ENCODE measurements around the gene LYRM4.
A peak's percentile ranks its signal among the peaks of the same experiment; 100 is the strongest.
"Not testable (repeated sequence)": the region's sequence is repeated elsewhere in the genome, so short reads cannot be mapped to it uniquely, and the experiment has no call there.

LYRM4 gene

DNA sequence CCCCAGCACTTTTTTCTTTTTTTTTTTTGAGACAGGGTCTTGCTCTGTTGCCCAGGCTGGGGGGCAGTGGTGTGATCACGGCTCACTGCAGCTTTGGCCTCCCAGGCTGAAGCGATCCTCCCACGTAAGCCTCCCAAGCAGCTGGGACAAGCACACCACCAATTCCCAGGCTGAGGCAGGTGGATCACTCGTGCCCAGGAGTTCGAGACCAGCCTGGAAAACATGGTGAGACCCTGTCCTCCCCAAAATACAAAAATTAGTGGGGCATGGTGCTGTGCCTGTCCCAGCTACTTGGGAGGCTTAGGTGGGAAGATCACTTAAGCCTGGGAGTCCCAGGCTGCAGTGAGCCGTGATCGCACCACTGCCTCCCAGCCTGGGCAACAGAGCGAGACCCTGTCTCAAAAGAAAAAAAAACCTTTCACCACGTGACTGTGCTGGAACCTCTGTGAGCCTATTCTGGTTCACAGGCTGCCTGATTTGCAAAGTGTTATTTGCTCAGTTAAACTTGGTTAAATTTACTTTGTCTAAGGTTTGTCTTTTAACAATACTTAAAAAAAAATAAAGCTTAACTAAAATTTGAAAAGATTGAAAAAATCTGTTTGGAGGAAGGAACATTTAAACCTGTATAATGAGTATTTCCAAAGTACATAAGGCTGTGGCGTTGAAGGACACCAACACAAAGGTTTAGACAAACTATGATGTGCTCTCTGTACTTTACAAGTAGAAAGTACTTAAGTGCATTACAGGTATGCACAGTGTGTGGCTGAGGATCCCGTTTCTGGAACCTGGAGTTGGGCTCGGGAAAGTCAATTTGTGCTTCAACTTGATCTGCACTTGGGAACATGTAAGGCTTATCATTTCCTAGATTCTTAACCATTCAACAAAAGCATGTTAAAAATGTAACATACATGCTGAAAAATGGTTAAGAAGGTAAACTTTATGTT, 120.7 kb downstream of the LYRM4 start:
- DNase-seq: no peak

DNA sequence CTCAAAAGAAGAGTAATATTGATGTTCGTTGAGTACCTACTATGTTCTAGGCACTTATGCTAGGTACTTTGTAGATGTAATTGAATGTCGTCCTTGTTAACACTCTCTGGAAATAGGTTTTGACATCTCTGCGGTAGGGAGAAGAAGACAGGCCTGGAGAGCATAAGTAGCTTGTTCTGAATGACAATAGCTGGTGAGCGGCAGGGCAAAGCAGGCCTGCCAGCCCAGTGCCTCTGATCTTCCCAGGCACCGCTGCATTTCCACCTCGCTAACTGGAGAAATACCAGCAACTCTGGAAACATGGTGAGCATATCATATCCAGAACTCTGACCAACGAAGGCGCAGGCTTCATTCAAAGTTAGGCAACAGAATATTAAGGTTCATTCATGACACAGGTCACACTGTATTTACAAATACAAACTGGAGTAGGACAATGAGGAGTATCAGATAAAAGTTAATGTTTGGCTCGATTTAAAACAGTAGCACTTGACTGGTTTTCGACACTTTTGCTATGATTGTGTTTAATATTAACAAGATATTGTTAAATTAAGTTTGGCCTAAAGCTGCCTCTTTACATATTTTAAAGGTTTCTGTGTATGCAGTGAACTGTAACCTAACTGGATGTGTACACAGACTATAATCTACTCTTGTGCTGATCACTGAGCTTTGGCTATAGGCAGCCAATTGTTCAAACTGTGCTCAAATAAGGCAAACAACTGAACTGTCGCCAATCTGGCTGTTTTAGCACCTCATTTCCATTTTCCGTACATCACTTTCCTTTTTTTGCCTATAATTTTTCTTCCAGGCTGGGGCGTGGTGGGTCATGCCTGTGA, 121.5 kb downstream of the LYRM4 start:
- no peak for DNase-seq

DNA sequence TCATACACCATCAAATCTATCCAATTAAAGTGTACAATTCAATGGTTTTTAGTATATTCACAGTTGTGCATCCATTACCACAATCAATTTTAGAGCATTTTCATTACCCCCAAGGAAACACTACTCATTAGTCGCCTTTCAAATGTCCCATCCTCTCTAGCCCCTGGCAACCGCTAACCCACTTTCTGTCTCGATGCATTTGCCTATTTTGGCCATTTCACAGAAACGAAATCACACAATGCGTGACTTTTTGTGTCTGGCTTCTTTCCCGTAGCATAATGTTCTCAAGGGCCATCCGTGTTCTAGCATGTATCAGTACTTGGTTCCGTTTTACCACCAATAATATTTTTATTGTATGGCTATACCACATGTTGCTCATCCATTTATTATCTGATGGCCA, 123.9 kb downstream of the LYRM4 start:
- no peak for DNase-seq

DNA sequence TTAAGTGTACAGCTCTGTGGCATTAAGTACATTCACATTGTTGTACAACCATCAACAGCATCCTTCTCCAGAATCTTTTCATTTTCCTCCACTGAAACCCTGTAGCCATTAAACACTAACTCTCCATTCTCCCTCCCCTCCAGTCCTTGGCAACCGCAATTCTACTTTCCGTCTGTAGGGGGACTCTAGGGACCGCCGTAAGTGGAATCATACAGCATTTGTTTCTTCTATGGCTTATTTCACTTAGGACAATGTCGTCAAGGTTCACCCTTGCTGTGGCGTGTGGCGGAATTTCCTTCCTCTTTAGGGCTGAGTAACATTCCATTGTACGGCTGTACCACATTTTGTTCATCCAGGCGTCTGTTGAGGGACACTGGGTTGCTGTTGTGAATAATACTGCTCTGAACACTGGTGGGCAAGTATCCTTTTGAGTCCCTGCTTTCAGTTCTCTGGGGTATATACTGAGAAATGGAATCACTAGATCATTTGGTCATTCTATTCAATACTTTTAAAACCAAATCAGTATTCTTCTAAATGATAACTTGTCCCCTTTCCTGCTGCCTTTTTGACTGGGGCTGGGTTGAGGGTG, 124.9 kb downstream of the LYRM4 start:
- DNase-seq: peak; percentile 19

DNA sequence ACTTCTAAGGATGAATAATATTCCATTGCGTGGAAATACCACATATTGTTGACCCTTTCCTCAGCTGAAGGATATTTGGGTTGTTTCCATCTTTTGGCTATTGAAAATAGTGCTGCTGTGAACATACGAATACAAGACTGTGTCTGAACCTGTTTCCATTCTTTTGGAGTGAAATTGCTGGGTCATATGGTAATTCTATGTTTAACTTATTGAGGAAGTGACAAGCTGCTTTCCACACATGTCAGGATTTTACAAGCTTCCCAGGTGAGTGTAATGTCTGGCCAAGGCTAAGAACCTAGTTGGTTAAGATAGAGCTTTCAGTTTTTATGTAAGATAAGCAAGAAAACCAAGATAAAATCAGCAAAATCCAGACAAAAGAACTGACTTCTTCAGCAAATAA, 126.8 kb downstream of the LYRM4 start:
- DNase-seq: no peak

DNA sequence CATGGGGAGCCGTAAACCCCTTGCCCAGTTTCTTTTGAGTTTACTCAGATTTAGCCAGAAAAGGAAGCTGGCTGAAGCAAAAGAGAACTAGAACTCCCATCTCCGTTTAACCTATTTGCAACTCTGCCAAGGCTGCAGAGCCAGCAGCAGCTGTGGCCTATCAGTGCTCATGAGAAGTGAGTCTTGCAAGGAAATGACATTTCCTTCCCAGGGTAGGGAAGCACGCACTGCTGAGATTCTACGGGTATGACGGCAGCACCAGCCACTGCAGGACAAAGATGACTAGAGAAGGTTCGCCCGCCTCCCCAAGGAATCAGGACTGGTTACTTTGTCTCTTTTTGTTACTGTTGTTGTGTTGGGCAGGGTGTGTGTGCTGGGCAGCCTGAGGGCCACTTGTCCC, 128.0 kb downstream of the LYRM4 start:
- DNase-seq: no peak

DNA sequence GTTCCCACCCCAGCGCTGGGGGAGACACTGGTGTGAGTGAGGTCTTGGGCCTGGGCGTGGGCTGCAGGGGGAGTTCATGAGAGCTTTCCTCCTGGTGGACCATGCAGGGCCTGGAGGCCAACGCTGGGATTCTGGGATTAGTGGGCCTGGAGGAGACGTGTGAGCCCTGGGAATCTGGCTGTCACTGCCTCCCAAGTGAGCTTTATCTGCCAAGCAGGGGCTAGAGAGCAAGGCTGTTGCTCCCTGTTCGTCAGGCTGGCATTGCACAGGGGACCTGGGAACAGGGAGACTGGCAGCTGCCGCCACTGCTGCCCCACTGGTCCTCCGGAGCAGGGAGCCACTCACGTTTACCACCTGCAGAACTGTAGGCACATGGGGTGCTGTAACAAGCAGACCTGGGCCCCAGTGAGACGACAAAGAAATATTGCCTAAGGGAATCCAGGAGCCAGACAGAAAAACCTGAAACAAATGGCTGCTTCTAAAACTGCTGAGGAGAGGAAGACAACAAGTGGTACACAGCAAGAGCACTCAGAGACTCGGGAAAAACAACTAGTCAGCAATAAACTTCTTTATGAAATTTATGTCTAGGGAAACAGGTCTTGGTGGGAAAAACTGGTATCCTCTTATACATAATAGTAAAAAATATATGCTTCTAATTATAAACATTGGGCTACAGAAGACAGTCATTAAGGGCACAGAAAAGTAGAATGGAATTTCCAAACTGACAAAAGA, 130.4 kb downstream of the LYRM4 start:
- no peak for DNase-seq

DNA sequence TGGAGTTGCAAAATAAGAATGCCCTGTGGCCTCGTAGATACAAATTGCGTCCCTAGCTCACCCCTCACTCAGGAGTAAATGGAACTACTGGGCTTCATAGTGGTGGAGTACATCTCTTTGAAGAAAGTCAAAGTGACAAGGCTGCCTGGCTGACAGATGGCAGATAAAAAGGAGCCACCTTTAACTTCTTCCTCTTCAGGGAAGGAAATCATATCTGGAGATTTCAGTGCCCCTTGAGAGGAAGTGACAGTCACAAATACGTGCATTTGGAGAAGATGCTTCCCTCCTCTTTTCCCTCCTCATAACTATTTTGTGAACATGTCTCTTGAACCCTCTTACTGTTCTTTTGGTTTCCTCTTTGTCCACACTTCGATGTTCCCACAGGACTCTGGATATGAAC, 132.4 kb downstream of the LYRM4 start:
- no peak for DNase-seq

DNA sequence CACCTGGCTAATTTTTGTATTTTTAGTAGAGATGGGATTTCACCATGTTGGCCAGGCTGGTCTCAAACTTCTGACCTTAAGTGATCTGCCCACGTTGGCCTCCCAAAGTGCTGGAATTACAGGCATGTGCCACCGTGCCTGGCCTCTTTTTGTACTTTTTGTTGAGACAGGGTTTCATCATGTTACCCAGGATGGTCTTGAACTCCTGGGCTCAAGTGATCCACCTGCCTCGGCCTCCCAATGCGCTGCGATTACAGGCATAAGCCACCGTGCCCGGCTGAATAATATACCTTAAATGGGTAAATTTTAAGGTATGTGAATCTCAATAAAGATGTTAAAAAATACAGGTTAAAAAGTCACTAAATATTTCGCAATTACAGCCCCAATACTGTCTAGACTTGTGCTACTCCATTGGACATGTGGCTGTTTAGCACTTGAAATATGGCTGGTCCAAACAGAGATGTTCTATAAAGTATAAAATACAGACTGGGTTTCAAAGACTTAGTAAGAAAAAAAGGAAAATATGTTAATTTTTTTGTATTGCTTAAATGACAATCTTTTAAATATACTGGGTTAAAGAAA, 133.6 kb downstream of the LYRM4 start:
- DNase-seq: no peak

DNA sequence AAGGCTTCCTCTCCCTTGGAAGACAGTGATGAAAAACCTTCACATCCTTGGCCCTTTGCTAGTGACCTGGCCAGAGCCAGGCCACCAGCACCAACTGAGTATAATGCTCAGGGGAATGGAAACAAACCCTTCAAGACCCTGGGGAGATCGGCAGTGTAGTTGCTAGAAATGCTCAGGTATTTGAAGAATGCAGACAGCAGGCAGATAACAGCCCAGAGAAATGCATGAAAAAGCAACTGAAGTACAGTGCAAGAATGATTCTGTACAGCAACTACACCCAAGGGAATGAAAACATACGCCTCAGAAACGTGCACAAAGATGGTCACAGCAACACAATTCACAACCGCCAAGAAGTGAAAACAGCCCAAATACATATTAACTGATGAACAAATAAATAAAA, 134.5 kb downstream of the LYRM4 start:
- no peak for DNase-seq

DNA sequence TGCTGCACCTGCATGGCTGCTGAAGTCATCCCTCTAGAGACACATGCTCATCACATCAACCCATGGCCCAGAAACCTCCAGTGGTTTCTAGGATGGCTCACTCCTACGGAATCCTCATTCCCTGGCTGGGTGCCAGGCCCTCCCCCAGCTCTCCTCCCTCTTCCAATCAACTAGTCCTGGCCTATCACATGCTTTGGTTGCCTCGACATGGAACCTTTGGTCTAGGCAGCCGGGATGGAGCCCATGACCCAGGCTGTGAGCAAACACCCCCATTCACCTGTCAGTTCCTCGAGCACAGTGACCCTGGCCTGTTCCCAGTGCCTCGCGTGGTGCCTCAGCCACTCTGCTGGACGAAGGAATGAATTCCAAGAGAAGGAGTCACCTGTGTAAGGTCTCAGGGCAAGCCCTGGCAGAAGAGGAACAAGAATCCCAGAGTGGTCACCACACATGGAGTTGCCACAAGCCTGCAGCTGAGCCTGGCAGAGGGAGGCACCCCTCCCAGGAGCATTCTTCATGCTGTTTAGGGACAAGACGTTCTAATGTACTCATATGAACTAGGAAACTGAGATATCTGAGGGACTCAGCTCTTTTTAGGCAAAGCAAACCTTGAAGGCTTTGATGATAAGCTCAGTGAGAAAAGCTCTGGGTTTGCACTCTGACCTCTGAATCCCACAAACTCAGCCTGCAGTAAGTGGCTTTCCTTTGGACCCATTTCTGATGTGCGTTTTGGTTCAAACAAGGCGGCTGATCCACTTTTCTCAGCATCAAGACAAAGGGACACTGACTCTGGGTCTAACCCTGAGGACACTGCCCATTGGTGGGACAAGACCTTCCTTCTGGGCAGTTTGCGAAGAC, 135.4 kb downstream of the LYRM4 start:
- no peak for DNase-seq

DNA sequence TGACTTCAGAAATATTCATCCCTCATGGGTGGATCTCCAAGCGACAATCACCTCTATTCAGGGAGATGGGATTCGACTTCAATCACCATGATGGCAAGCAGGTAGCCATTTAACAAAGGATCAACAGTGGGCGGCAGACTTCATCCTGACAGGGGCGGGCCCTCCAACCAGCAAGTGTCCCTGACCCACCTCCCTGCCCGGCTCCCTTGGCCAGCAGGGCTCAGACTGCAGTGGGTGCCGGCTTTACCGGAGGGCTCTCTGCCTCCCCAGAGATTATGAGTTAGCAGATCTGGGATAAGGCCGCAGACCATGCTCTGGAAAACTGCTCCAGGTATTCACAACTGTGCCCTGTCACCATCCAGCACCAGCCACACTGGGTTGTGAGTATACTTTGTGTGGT, 136.2 kb downstream of the LYRM4 start:
- no peak for DNase-seq

DNA sequence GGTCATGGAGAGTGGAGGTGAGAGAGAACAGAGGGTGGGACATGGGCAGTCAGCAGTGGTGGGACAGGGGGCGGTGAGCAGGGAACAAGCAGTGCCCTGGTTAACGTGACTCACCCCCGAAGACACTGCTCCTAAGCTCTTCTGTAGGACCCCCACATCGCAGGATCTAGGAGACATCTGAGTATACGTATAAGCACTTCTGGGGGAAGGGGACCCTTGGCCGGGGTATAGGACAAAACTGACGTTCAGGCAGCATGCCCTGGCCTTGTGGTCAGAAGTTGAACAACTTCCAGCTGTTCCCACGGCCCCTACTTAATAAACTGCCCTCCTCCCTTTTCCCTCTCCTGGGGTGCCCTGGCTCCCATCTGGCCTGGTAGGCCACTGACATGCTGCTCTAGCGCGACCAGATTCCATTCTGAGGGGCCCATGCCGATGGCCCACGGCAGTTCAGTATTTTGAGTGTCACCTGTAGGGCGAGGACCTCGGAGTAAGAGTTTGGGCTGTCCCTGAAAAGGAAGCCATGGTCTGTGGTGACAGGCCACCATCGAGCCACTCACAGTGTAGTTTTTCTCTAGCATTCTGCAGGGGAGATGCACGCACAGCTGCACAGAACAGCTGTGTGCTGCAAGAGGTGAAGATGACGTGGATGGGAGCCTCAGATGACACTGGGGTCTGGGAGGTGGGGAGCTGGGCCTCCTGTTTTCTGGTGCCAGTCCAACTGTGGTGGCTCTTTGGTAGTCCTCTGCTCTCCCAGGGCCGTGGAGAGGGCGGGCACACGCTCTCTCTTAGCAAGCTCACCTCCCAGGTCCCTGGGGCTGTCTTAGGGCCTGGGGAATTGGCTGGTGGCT, 137.2 kb downstream of the LYRM4 start:
- no peak for DNase-seq

DNA sequence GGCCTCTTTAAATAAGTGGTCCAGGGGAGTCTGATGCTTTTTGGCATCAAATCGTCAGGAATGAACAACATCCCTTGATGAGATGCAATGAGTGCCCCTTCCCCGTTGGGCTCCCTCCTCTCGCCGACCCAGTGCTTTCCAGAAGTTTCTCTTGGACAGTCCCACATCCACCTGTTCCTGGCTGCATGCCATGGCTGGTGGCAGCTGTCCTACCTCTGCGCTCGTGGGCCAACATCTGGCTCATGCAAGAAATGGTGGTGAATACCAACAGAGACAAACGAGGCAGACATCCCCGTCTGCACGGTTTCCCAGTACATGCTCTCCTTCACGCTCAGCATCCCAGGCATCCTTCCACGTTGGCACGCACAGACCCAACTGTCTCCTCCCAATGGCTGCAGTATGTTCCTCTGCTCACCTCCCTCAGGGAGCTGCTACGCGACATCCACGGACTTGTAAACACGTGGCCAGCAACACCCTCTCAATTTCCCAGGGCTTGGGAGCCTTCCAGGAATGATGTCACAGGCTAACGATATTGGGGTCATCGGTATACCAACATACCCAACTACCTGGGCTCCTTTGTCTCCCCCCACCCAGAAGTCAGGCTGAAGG, 138.1 kb downstream of the LYRM4 start:
- DNase-seq: no peak

DNA sequence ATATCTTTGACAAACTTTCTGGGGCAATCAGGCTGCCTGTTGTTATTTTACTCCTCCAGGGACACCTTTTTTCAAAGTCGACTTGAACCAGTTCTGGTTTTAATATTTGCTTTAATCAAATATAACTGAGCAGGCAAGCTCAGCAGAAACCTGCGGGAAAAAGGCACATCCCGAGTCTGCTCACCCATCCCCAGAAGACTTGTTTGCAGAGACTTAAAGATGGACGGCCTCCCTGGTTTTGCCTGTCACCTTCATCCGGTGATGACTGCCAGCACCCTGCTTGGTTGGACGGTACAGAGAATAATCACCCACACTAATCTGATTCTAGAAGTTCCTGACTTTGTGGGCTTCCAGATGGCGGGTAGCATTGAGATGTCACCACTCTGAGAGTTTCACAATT, 138.8 kb downstream of the LYRM4 start:
- DNase-seq: no peak

DNA sequence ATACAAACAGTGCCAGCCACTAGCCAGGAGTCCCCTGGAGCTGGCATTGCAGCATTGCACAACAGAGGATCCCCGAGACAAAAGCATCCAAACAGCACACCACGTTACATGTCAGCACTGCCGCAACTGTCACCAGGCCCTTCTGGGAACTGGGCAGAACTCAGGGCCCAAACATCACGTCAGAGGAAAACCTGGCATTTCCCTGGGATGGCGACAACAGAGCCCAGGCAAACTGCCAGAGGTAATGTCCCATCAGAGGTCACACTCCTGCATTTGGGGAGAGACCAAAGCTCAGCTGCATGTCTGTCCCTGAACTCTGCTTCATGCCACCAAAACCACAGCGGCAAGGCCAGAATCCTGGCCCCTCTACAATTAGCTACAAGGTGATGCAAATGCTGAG, 139.3 kb downstream of the LYRM4 start:
- DNase-seq: no peak

DNA sequence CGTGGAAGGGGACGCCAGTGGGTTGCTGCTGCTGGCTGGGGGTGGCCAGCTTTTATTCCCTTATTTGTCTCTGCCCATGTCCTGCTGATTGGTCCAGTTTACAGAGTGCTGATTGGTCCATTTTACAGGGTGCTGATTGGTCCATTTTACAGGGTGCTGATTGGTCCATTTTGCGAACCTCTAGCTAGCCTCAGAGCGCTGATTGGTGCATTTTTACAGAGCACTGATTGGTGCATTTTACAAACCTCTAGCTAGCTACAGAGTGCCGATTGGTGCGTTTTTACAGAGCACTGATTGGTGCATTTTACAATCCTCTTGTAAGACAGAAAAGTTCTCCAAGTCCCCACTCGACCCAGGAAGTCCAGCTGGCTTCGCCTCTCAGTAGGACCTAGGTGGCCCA, 140.2 kb downstream of the LYRM4 start:
- DNase-seq: not testable (repeated sequence)

DNA sequence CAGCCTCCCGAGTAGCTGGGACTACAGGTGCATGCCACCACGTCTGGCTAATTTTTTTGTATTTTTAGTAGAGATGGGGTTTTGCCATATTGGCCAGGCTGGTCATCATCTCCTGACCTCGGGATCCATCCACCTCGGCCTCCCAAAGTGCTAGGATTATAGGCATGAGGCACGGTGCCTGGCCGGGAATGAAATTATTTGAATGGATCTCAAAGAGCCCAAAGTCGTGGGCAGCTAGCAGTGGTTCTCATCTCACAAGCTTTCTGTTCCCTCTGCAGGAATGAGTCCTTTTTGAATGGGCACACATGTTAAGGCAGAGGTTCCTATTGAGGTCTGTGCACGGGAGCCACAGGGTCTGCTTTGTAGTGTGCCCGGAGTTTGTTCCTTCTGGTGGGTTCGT, 140.7 kb downstream of the LYRM4 start:
- DNase-seq: no peak

DNA sequence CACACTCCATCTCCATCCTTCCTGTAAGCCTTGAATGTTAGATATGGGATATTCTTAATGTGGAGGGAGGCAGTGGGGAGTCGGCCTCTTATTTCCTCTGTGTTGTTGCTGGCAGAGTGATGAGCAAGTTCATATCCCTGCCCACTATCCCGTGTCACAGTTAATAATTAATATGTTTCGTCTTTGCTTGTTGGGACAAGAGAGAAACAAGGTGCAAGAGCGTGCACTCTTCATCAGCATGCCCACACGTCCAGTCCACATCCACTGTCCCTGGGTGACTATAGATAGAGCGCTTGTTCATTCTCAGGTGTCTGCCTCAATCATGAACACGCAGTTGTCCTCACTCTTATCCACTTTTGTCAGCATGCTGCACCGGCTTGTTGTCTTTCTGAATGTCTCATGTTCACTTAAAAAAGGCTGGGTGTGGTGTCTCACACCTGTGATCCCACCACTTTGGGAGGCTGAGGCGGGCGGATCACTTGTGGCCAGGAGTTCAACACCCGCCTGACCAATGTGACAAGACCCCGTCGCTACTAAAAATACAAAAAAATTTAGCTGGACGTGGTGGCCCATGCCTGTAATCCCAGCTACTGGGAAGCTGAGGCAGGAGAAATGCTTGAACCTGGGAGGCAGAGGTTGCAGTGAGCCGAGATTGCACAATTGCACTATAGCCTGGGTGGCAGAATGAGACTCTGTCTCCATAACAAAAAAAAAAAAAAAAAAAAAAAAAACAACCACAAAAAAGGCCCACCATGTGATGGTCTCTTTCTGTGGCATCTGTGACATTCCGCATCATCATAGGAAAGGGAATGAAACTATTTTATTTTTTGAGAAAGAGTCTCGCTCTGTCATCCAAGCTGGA, 141.4 kb downstream of the LYRM4 start:
- no peak for DNase-seq

All from activated T-cell treated with anti-CD3 and anti-CD28 coated beads for 4 hours (primary cell).